ENCODE results near the gene VIPR1.

VIPR1 gene

GRCh38 chr3:42505849-42506410 lies 3.5 kb downstream of the VIPR1 start:
- no peak overlapping the region for H3K4me3 ChIP-seq (ENCODE audit: low read depth, low read length)
- no peak for TF ChIP-seq CTCF (IDR thresholded peaks at IDR 0.05; ENCODE audit: low read depth, low read length)

- no peak for TF ChIP-seq CTCF (IDR thresholded peaks at IDR 0.05; ENCODE audit: low read depth, low read length)
- no peak overlapping the region for H3K4me3 ChIP-seq (ENCODE audit: low read depth, low read length)
These were observed 4.8 kb downstream of the VIPR1 start for GRCh38 chr3:42507252-42507651.

GRCh38 chr3:42507761-42508335 lies 5.4 kb downstream of the VIPR1 start:
- no peak overlapping the region for H3K4me3 ChIP-seq (ENCODE audit: low read depth, low read length)
- TF ChIP-seq CTCF (IDR thresholded peaks at IDR 0.05; ENCODE audit: low read depth, low read length) = no peak

GRCh38 chr3:42508562-42508961 lies 6.1 kb downstream of the VIPR1 start:
- no peak overlapping the region for H3K4me3 ChIP-seq (ENCODE audit: low read depth, low read length)
- TF ChIP-seq CTCF (IDR thresholded peaks at IDR 0.05; ENCODE audit: low read depth, low read length) = no peak

GRCh38 chr3:42509111-42509510 lies 6.7 kb downstream of the VIPR1 start:
- H3K4me3 ChIP-seq (ENCODE audit: low read depth, low read length) = no peak overlapping the region
- TF ChIP-seq CTCF (IDR thresholded peaks at IDR 0.05; ENCODE audit: low read depth, low read length) = no peak

- no peak for TF ChIP-seq CTCF (IDR thresholded peaks at IDR 0.05; ENCODE audit: low read depth, low read length)
- no peak overlapping the region for H3K4me3 ChIP-seq (ENCODE audit: low read depth, low read length)
These were observed 7.9 kb downstream of the VIPR1 start for GRCh38 chr3:42510325-42510724.

- TF ChIP-seq CTCF (IDR thresholded peaks at IDR 0.05; ENCODE audit: low read depth, low read length) = no peak
- no peak overlapping the region for H3K4me3 ChIP-seq (ENCODE audit: low read depth, low read length)
These were observed 8.8 kb downstream of the VIPR1 start for GRCh38 chr3:42511201-42511600.

Measured in WI38 (cell line).